ENCODE data around the gene GGTLC1. TPM values are rescaled to one million over a fixed set of nuclear protein-coding genes. Genes with fewer than 3 reads are reported as not detected.
"Not testable (repeated sequence)": the region's sequence is repeated elsewhere in the genome, so short reads cannot be mapped to it uniquely, and the experiment has no call there.

GGTLC1 gene
- total RNA-seq, 4 donors from 2014 or later, result 2.0 to 5.9 (median 4.8) TPM; not detected in 1

- TF ChIP-seq, protein P1, sequence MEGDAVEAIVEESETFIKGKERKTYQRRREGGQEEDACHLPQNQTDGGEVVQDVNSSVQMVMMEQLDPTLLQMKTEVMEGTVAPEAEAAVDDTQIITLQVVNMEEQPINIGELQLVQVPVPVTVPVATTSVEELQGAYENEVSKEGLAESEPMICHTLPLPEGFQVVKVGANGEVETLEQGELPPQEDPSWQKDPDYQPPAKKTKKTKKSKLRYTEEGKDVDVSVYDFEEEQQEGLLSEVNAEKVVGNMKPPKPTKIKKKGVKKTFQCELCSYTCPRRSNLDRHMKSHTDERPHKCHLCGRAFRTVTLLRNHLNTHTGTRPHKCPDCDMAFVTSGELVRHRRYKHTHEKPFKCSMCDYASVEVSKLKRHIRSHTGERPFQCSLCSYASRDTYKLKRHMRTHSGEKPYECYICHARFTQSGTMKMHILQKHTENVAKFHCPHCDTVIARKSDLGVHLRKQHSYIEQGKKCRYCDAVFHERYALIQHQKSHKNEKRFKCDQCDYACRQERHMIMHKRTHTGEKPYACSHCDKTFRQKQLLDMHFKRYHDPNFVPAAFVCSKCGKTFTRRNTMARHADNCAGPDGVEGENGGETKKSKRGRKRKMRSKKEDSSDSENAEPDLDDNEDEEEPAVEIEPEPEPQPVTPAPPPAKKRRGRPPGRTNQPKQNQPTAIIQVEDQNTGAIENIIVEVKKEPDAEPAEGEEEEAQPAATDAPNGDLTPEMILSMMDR (IDR thresholded peaks at IDR 0.05), result peak in 1 of 6 experiments; percentile 21
- H3K27me3 ChIP-seq; DNase-seq; intact Hi-C loops (cut with DNase I); H3K4me3 ChIP-seq (replicated peaks in 1 of 3); H3K36me3 ChIP-seq; H3K9me3 ChIP-seq: not testable (repeated sequence)
- 43 to 56% methylated on average over 6 to 8 of the region's 12 CpGs for WGBS, 2 donors
- peak overlapping the region in 1 of 3 donors; percentile 82 for H3K27ac ChIP-seq
- H3K4me1 ChIP-seq, result peaks cover 9 to 56% of the 10 kb centered on the region in 2 donors
These were observed 4.0 kb downstream of the GGTLC1 start for GRCh38 chr20:23984476-23985023.

DNA sequence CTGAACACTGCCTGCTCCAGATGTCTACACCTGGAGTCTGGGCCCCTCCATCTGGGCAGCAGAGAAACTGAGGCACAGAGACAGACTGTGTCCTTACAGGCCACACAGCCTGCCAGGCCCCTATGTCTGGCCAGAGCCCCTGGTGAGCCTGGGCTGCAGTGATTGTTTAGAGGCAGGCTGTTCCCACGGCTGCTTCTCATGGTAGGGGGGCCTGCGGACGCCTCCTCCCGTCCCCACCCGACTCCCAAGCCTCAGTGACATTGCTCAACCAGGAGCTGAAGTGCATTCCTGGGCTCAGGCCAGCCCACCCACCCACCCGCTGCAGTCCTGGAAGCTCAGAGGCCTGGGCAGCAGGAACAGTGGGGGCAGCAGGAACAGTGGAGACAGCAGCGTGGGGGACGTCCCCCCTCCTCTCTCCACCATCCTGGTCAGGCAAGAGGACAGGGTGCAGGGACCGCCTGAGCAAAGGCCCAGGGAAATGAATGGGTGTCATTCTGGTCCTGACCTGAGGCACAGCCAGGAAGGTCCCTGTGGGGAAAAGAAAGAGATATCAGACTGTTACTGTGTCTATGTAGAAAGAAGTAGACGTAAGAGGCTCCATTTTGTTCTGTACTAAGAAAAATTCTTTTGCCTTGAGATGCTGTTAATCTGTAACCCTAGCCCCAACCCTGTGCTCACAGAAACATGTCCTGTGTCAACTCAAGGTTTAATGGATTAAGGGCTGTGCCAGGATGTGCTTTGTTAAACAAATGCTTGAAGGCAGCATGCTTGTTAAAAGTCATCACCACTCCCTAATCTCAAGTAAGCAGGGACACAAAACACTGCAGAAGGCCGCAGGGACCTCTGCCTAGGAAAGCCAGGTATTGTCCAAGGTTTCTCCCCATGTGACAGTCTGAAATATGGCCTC, 6.2 kb downstream of the GGTLC1 start:
- 27 to 42% methylated on average over 2 of the region's 11 CpGs for WGBS, 2 donors
- H3K4me3 ChIP-seq (replicated peaks in 1 of 3); H3K9me3 ChIP-seq; H3K36me3 ChIP-seq; intact Hi-C loops (cut with DNase I); H3K27me3 ChIP-seq: not testable (repeated sequence)
- DNase-seq, result peak; percentile 39 to 67
- peak overlapping the region; percentile 41 to 81 (median 73) for H3K27ac ChIP-seq
- H3K4me1 ChIP-seq, result peaks cover 3 to 49% of the 10 kb centered on the region in 2 donors

- intact Hi-C loops (cut with DNase I); DNase-seq; H3K36me3 ChIP-seq; H3K9me3 ChIP-seq; H3K4me3 ChIP-seq (replicated peaks in 1 of 3); H3K27me3 ChIP-seq: not testable (repeated sequence)
- Histone ChIP-seq H3K4me1 (peaks cover 3 to 48% of the 10 kb centered on the region in 2 donors), H3K27ac (peak overlapping the region in 2 of 3 donors; percentile 73 to 81)
- 67 to 89% methylated on average over 1 to 5 of the region's 5 CpGs for WGBS, 2 donors
These were observed 7.1 kb downstream of the GGTLC1 start for GRCh38 chr20:23981526-23981925.

- H3K36me3 ChIP-seq; H3K27me3 ChIP-seq; H3K4me3 ChIP-seq (replicated peaks in 1 of 3); intact Hi-C loops (cut with DNase I); H3K9me3 ChIP-seq: not testable (repeated sequence)
- Histone ChIP-seq H3K4me1 (peaks cover 3 to 42% of the 10 kb centered on the region in 2 donors), H3K27ac (peak overlapping the region in 1 of 3 donors; percentile 81)
- 18 to 44% methylated on average over 8 of the region's 11 CpGs for WGBS, 2 donors
- DNase-seq, result peak; percentile 75 to 81
These were observed 7.6 kb downstream of the GGTLC1 start for GRCh38 chr20:23981014-23981413.

- DNase-seq; H3K27me3 ChIP-seq; H3K36me3 ChIP-seq; H3K4me3 ChIP-seq (replicated peaks in 1 of 3); intact Hi-C loops (cut with DNase I); H3K9me3 ChIP-seq: not testable (repeated sequence)
- H3K27ac ChIP-seq, result peak overlapping the region in 1 of 3 donors; percentile 81
- H3K4me1 ChIP-seq, result peaks cover 3 to 39% of the 10 kb centered on the region in 2 donors
- WGBS, 2 donors, result 73 to 81% methylated on average over 16 to 17 of the region's 17 CpGs
These were observed 8.4 kb downstream of the GGTLC1 start for GRCh38 chr20:23979899-23980811.

DNA sequence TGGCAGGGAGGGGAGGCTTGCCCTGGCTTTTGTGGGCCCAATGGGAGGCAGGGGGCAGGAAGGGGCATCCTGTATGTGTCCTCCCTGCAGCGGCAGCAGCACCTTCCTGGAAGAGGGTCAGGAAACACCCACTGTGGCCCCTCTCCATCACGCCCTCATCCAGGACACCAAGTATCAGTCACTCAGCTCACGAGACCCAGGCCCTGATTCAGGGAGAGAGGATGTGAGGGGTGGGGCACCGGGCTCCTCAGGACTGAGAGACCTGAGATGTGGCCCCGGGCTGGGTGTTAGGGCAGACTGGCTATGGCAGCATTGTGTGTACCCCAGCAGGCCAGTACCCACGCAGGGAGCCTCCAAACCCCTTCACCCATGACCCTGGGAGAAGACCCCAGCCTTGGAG, 9.2 kb downstream of the GGTLC1 start:
- H3K36me3 ChIP-seq; intact Hi-C loops (cut with DNase I); H3K4me3 ChIP-seq (replicated peaks in 1 of 3); H3K9me3 ChIP-seq; DNase-seq; H3K27me3 ChIP-seq; H3K27ac ChIP-seq: not testable (repeated sequence)
- peaks cover 3 to 39% of the 10 kb centered on the region in 2 donors for H3K4me1 ChIP-seq
- WGBS, 2 donors, result 88% methylated on average over 2 of the region's 6 CpGs; no CpG with 5 or more reads in 1 of the 2 donors

- DNase-seq; intact Hi-C loops (cut with DNase I); H3K27me3 ChIP-seq: not testable (repeated sequence)
These were observed 10.1 kb downstream of the GGTLC1 start for GRCh38 chr20:23978457-23978856.

More at GRCh38 chr20:23978457-23978856, 10.1 kb downstream of the GGTLC1 start:
- H3K9me3 ChIP-seq; H3K4me3 ChIP-seq (replicated peaks in 1 of 3); H3K27ac ChIP-seq; H3K36me3 ChIP-seq: not testable (repeated sequence)
- 47 to 54% methylated on average over 6 of the region's 6 CpGs for WGBS, 2 donors
- peaks cover 3 to 34% of the 10 kb centered on the region in 2 donors for H3K4me1 ChIP-seq

Data from thyroid gland (tissue), 4 donors.